HEK293 (cell line): ENCODE results near the gene RAP1A.

Source experiments
- CTCF ChIA-PET: fragments of 350-600 bp; formaldehyde crosslinking; extraction: SDS; loops from one replicate; lab custom pipeline; 2021; ENCODE audit warnings: antibody characterized with exemption; lab: Yijun Ruan, JAX
- POLR2A ChIA-PET: fragments of 300-600 bp; formaldehyde crosslinking; extraction: SDS; loops from one replicate; lab custom pipeline; 2020; ENCODE audit warnings: antibody characterized with exemption, inconsistent platforms; lab: Yijun Ruan, JAX
- H3K27ac ChIP-seq: fragments of 200-500 bp; sonication (Bioruptor generic); 2 replicates; pipeline ENCODE4 v1.5.1; 2014; ENCODE audit warnings: low read depth, low read length, control low read depth, inconsistent platforms; ENCODE audit errors: extremely low read depth
- H3K36me3 ChIP-seq, 2 experiments: fragments of 200-500 bp in 1 of 2; sonication (Bioruptor generic) in 1 of 2; 1 replicate in 1 of 2; 2 replicates in 1 of 2; pipeline ENCODE4 v1.5.1; 2014 to 2017; ENCODE audit warnings: inconsistent platforms in 2 of 2, low read length in 2 of 2; ENCODE audit not compliant: control insufficient read depth in 2 of 2, insufficient read depth in 1 of 2
- H3K4me1 ChIP-seq: fragments of 200-500 bp; sonication (Bioruptor generic); 2 replicates; pipeline ENCODE4 v1.5.1; 2014; ENCODE audit warnings: mild to moderate bottlenecking, low read length, inconsistent platforms; ENCODE audit not compliant: control insufficient read depth, insufficient read depth
- H3K4me3 ChIP-seq: 2 replicates; pipeline ENCODE4 v1.5.1; 2011; ENCODE audit warnings: low read depth, mild to moderate bottlenecking, control low read depth, low read length, moderate library complexity
- H3K9me3 ChIP-seq: fragments of 200-500 bp; sonication (Bioruptor generic); 2 replicates; pipeline ENCODE4 v1.5.1; 2014; ENCODE audit warnings: low read depth, low read length, inconsistent platforms; ENCODE audit not compliant: control insufficient read depth, insufficient read depth
- GFI1B ChIP-seq: fragments of 450-650 bp; formaldehyde crosslinking; IDR thresholded peaks from 2 replicates; pipeline ENCODE4 v1.5.1; 2016; ENCODE audit warnings: missing biosample characterization, missing genetic modification characterization
- GLIS1 ChIP-seq: fragments of 450-650 bp; formaldehyde crosslinking; IDR thresholded peaks from 2 replicates; pipeline ENCODE4 v1.5.1; 2016; ENCODE audit warnings: missing biosample characterization, missing genetic modification characterization
- HOXA7 ChIP-seq: sonication (generic); formaldehyde crosslinking; IDR thresholded peaks from 2 replicates; pipeline ENCODE4 v1.8.1; 2022; ENCODE audit warnings: missing genetic modification reagents, borderline replicate concordance
- IKZF3 ChIP-seq: fragments of 450-650 bp; IDR thresholded peaks from 2 replicates; pipeline ENCODE4 v1.5.0; 2018; ENCODE audit warnings: missing biosample characterization, mild to moderate bottlenecking, missing genetic modification characterization, moderate library complexity
- OSR2 ChIP-seq: fragments of 450-650 bp; formaldehyde crosslinking; IDR thresholded peaks from 2 replicates; pipeline ENCODE4 v1.5.1; 2016; ENCODE audit warnings: missing biosample characterization, missing genetic modification characterization
- RBAK ChIP-seq: fragments of 450-650 bp; formaldehyde crosslinking; IDR thresholded peaks from 2 replicates; pipeline ENCODE4 v1.5.1; 2016; ENCODE audit warnings: missing biosample characterization, missing genetic modification characterization
- SETDB1 ChIP-seq: IDR thresholded peaks from one replicate; pipeline ENCODE4 v1.6.1; 2017; ENCODE audit warnings: mild to moderate bottlenecking, low read length, moderate library complexity, mixed read lengths; ENCODE audit not compliant: insufficient read length
- SP2 ChIP-seq: fragments of 450-650 bp; formaldehyde crosslinking; IDR thresholded peaks from 2 replicates; pipeline ENCODE4 v1.5.1; 2016; ENCODE audit warnings: missing biosample characterization, missing genetic modification characterization
- ZBTB21 ChIP-seq: fragments of 450-650 bp; formaldehyde crosslinking; IDR thresholded peaks from 2 replicates; pipeline ENCODE4 v1.5.1; 2017; ENCODE audit warnings: missing biosample characterization, missing genetic modification characterization
- ZFP41 ChIP-seq: fragments of 450-650 bp; formaldehyde crosslinking; IDR thresholded peaks from 2 replicates; pipeline ENCODE4 v1.5.1; 2016; ENCODE audit warnings: missing biosample characterization, missing genetic modification characterization, borderline replicate concordance
- ZFP69B ChIP-seq: fragments of 450-650 bp; formaldehyde crosslinking; IDR thresholded peaks from 2 replicates; pipeline ENCODE4 v1.5.1; 2016; ENCODE audit warnings: missing biosample characterization, missing genetic modification characterization
- ZIC2 ChIP-seq: fragments of 450-650 bp; formaldehyde crosslinking; IDR thresholded peaks from 2 replicates; pipeline ENCODE4 v1.5.1; 2016; ENCODE audit warnings: missing biosample characterization, missing genetic modification characterization
- ZNF112 ChIP-seq: fragments of 450-650 bp; formaldehyde crosslinking; IDR thresholded peaks from 2 replicates; pipeline ENCODE4 v1.5.0; 2017; ENCODE audit warnings: missing biosample characterization, missing genetic modification characterization
- ZNF155 ChIP-seq: fragments of 450-650 bp; formaldehyde crosslinking; IDR thresholded peaks from 2 replicates; pipeline ENCODE4 v1.5.1; 2016; ENCODE audit warnings: missing biosample characterization, missing genetic modification characterization
- ZNF16 ChIP-seq: fragments of 450-650 bp; formaldehyde crosslinking; IDR thresholded peaks from 2 replicates; pipeline ENCODE4 v1.5.1; 2016; ENCODE audit warnings: low read depth, missing biosample characterization, missing genetic modification characterization
- ZNF175 ChIP-seq: fragments of 450-650 bp; formaldehyde crosslinking; IDR thresholded peaks from 2 replicates; pipeline ENCODE4 v1.5.1; 2016; ENCODE audit warnings: missing biosample characterization, missing genetic modification characterization
- ZNF335 ChIP-seq: fragments of 450-650 bp; formaldehyde crosslinking; conservative IDR thresholded peaks from 2 replicates; pipeline ENCODE4 v1.5.1; 2016; ENCODE audit warnings: missing biosample characterization, missing genetic modification characterization
- ZNF366 ChIP-seq: fragments of 450-650 bp; formaldehyde crosslinking; conservative IDR thresholded peaks from 2 replicates; pipeline ENCODE4 v1.5.1; 2016; ENCODE audit warnings: missing biosample characterization, missing genetic modification characterization
- ZNF423 ChIP-seq: fragments of 450-650 bp; formaldehyde crosslinking; IDR thresholded peaks from 2 replicates; pipeline ENCODE4 v1.5.1; 2016; ENCODE audit warnings: missing biosample characterization, missing genetic modification characterization
- ZNF473 ChIP-seq: fragments of 450-650 bp; formaldehyde crosslinking; IDR thresholded peaks from 2 replicates; pipeline ENCODE4 v1.5.1; 2017; ENCODE audit warnings: missing biosample characterization, missing genetic modification characterization
- ZNF529 ChIP-seq: fragments of 450-650 bp; formaldehyde crosslinking; IDR thresholded peaks from 2 replicates; pipeline ENCODE4 v1.5.1; 2017; ENCODE audit warnings: missing genetic modification characterization, missing biosample characterization; ENCODE audit not compliant: insufficient replicate concordance
- ZNF530 ChIP-seq: fragments of 450-650 bp; formaldehyde crosslinking; IDR thresholded peaks from 2 replicates; pipeline ENCODE4 v1.5.1; 2016; ENCODE audit warnings: low read depth, missing biosample characterization, missing genetic modification characterization
- ZNF544 ChIP-seq: fragments of 450-650 bp; formaldehyde crosslinking; IDR thresholded peaks from 2 replicates; pipeline ENCODE4 v1.5.0; 2017; ENCODE audit warnings: missing biosample characterization, missing genetic modification characterization
- ZNF600 ChIP-seq: fragments of 450-650 bp; formaldehyde crosslinking; IDR thresholded peaks from 2 replicates; pipeline ENCODE4 v1.5.1; 2016; ENCODE audit warnings: missing biosample characterization, missing genetic modification characterization
- ZNF626 ChIP-seq: fragments of 450-650 bp; sonication (Bioruptor Pico); formaldehyde crosslinking; IDR thresholded peaks from 2 replicates; pipeline ENCODE4 v1.5.1; 2018; ENCODE audit warnings: missing biosample characterization, missing genetic modification characterization, inconsistent platforms
- ZNF768 ChIP-seq: fragments of 450-650 bp; formaldehyde crosslinking; IDR thresholded peaks from 2 replicates; pipeline ENCODE4 v1.5.1; 2018; ENCODE audit warnings: missing biosample characterization, mild to moderate bottlenecking, missing genetic modification characterization
- TF ChIP-seq, protein P1 (sequence below): fragments of 450-650 bp; formaldehyde crosslinking; IDR thresholded peaks from 2 replicates; pipeline ENCODE4; 2016; ENCODE audit warnings: missing biosample characterization, missing genetic modification characterization
- TF ChIP-seq, protein P2 (sequence below): fragments of 450-650 bp; formaldehyde crosslinking; IDR thresholded peaks from 2 replicates; pipeline ENCODE4 v1.5.1; 2016; ENCODE audit warnings: missing biosample characterization, missing genetic modification characterization
- TF ChIP-seq, protein P3 (sequence below): fragments of 450-650 bp; formaldehyde crosslinking; IDR thresholded peaks from 2 replicates; pipeline ENCODE4 v1.5.1; 2016; ENCODE audit warnings: missing biosample characterization, missing genetic modification characterization
- TF ChIP-seq, protein P4 (sequence below): fragments of 450-650 bp; IDR thresholded peaks from 2 replicates; pipeline ENCODE4 v1.5.1; 2018; ENCODE audit warnings: missing biosample characterization, mild to moderate bottlenecking, missing genetic modification characterization

RAP1A gene

DNA sequence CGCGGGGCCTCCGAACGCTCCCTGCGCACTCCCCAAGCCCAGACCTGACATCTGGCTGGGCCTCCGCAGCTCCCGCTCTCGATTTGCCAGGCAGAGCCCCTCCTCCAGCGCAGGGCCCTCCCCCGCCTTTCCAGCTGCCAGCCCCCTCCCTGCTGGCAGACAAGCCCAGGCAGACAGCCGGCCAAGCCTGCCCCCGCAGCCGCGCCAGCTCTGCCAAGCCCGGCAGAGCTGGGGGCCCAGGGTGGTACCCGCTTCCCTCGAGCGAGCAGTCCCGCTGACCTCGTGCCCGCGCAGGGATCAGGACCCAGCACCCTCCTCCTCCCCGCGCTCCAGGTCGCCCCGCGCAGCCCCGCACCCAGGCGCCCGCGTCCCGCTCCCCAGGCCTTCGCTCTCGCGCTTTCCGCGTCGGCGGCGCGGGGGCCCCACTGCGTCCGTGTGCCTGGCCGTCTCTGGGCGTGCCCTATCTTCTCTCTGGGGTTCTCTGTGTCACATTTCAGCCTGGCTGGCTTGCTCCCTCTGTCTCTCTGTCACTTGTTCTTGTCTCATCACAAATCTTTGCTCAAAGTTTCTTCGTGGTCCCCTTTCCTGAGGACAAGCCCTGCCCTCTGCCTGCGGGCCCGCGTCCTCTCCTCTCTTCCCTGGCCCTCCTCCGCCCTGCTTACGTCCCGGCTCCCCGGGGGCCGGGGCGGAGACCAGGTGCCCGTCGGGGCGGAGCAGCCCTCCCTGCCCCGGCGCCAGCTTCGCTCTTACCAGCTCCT is 119.0 kb downstream of the RAP1A start (continued):
- TF ChIP-seq, protein P1, sequence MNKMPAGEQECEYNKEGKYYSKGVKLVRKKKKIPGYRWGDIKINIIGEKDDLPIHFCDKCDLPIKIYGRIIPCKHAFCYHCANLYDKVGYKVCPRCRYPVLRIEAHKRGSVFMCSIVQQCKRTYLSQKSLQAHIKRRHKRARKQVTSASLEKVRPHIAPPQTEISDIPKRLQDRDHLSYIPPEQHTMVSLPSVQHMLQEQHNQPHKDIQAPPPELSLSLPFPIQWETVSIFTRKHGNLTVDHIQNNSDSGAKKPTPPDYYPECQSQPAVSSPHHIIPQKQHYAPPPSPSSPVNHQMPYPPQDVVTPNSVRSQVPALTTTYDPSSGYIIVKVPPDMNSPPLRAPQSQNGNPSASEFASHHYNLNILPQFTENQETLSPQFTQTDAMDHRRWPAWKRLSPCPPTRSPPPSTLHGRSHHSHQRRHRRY (tag by site-specific recombination) = no peak
- TF ChIP-seq ZNF112 (no peak), ZNF600 (tag by site-specific recombination) (peak; percentile 65), SETDB1 (no peak), ZFP69B (0 out of 2 replicates have a peak, but pooled peaks have one; percentile 76)

DNA sequence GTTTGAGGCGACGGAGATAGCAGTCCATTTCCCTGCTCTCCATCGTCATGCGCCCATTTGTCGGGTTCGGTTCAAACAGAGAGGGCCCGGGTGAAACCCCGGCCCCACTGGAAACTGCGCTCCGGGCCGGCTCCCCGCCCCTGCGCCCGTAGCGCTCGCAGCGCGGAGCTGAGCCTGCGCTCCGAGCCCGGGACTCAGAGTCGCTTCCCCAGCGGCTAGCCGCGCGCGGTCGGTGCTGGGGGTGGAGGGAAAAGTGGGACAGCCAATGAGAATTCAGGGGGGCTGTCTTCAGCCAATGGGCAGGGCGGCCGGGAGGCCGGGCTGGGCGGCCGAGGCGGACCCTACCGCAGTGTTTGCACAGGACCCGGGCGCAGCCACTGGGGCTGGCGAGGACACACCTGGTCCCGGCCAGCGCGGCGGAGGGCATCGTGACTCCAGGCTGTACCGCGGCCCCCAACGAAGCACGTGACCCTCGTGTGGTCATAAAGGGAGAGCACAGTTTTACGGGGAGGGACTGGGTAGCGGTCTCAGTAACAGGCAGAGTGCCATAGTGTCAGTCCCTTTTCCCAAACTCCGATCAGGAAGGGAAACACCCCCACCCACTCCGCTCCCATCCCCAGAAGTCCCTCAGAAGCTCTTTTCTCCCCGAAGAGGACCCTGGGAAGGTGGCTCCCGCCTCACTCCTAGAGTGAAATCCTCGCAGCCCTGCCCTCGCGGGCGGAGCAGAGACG is 119.8 kb downstream of the RAP1A start, which contains the start of gene INKA2:
TSS of gene INKA2 (minus strand) at position 202 of the 731 bp plus-strand sequence. CDS start at position 49, 153 bp downstream.
- H3K4me1 ChIP-seq = peaks cover 21% of the 10 kb centered on the region
- POLR2A ChIA-PET = interaction anchor here (0.5 to 2.3 kb wide), 11 partner anchors 11 to 290 kb away, joined by 3 to 13 read pairs (median 4); partner anchors contain the start of genes ATP5PB, DDX20 and WDR77
- peak within 1 kb of the TSS; percentile 92 for H3K27ac ChIP-seq
- CTCF ChIA-PET = interaction anchor here (1.0 to 6.0 kb wide), 4 partner anchors 8 to 31 kb away, joined by 3 to 44 read pairs (median 22); no protein-coding TSS in a partner anchor
- H3K36me3 ChIP-seq = no peaks in the 10 kb centered on the region
- H3K9me3 ChIP-seq = no peaks in the 10 kb centered on the region
- H3K4me3 ChIP-seq = peak within 1 kb of the TSS; percentile 57
- 0 out of 2 replicates have a peak, but pooled peaks have one; percentile 24 for TF ChIP-seq ZBTB21
- TF ChIP-seq, protein P2, sequence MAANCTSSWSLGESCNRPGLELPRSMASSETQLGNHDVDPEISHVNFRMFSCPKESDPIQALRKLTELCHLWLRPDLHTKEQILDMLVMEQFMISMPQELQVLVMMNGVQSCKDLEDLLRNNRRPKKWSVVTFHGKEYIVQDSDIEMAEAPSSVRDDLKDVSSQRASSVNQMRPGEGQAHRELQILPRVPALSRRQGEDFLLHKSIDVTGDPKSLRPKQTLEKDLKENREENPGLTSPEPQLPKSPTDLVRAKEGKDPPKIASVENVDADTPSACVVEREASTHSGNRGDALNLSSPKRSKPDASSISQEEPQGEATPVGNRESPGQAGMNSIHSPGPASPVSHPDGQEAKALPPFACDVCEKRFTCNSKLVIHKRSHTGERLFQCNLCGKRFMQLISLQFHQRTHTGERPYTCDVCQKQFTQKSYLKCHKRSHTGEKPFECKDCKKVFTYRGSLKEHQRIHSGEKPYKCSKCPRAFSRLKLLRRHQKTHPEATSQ (tag by site-specific recombination) = no peak
- TF ChIP-seq, protein P3, sequence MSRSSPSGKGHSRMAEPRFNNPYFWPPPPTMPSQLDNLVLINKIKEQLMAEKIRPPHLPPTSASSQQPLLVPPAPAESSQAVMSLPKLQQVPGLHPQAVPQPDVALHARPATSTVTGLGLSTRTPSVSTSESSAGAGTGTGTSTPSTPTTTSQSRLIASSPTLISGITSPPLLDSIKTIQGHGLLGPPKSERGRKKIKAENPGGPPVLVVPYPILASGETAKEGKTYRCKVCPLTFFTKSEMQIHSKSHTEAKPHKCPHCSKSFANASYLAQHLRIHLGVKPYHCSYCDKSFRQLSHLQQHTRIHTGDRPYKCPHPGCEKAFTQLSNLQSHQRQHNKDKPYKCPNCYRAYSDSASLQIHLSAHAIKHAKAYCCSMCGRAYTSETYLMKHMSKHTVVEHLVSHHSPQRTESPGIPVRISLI (tag by site-specific recombination) = no peak
- TF ChIP-seq ZNF473 (tag by site-specific recombination) = no peak
- TF ChIP-seq ZNF423 (tag by site-specific recombination) = no peak
- TF ChIP-seq ZNF175 (tag by site-specific recombination) = no peak
- no peak for TF ChIP-seq ZNF768
- no peak for TF ChIP-seq ZNF544 (tag by site-specific recombination)
- no peak for TF ChIP-seq ZNF155
- TF ChIP-seq ZNF626 (tag by site-specific recombination) = no peak
- TF ChIP-seq ZNF366 (tag by site-specific recombination) = no peak
- TF ChIP-seq ZFP41 (tag by site-specific recombination) = no peak
- TF ChIP-seq ZNF530 (tag by site-specific recombination) = no peak
- peak; percentile 88 for TF ChIP-seq IKZF3 (tag by site-specific recombination)
- no peak for TF ChIP-seq ZNF16 (tag by site-specific recombination)
- TF ChIP-seq HOXA7 = no peak
- no peak for TF ChIP-seq RBAK
- peak; percentile 55 for TF ChIP-seq ZIC2 (tag by site-specific recombination)
- TF ChIP-seq GLIS1 (tag by site-specific recombination) = peak; percentile 64
- peak; percentile 89 for TF ChIP-seq SP2 (tag by site-specific recombination)
- no peak for TF ChIP-seq ZNF529 (tag by site-specific recombination)
- peak; percentile 93 for TF ChIP-seq ZNF335 (tag by site-specific recombination)
- peak; percentile 66 for TF ChIP-seq OSR2 (tag by site-specific recombination)
- TF ChIP-seq, protein P4, sequence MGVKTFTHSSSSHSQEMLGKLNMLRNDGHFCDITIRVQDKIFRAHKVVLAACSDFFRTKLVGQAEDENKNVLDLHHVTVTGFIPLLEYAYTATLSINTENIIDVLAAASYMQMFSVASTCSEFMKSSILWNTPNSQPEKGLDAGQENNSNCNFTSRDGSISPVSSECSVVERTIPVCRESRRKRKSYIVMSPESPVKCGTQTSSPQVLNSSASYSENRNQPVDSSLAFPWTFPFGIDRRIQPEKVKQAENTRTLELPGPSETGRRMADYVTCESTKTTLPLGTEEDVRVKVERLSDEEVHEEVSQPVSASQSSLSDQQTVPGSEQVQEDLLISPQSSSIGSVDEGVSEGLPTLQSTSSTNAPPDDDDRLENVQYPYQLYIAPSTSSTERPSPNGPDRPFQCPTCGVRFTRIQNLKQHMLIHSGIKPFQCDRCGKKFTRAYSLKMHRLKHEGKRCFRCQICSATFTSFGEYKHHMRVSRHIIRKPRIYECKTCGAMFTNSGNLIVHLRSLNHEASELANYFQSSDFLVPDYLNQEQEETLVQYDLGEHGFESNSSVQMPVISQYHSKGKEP (tag by site-specific recombination) = no peak
- peak; percentile 75 for TF ChIP-seq ZNF600 (tag by site-specific recombination)
- no peak for TF ChIP-seq GFI1B
- TF ChIP-seq, protein P1 (tag by site-specific recombination) = no peak
